ENCODE results near the gene SPATA16.

- no peak for TF ChIP-seq CTCF (IDR thresholded peaks at IDR 0.05)
- TF ChIP-seq EP300 (IDR thresholded peaks at IDR 0.05), result no peak
- TF ChIP-seq POLR2A (IDR thresholded peaks at IDR 0.05), result no peak
Measured at GRCh38 chr3:172982736-172983364, 158.2 kb downstream of the SPATA16 start.

Measured in sigmoid colon (tissue), 4 donors.